ENCODE results near the gene ANO9.

Gene ANO9

GRCh38 chr11:488579-488978 lies 46.8 kb upstream of the ANO9 start:
- TF ChIP-seq CTCF (IDR thresholded peaks at IDR 0.05; ENCODE audit: control insufficient read depth, extremely low read depth, insufficient read depth), result no peak
- no peak for DNase-seq (ENCODE audit: low read depth)
- H3K4me3 ChIP-seq (ENCODE audit: low read depth, low read length), result no peak overlapping the region

GRCh38 chr11:488062-488461 lies 46.3 kb upstream of the ANO9 start:
- DNase-seq (ENCODE audit: low read depth), result no peak
- H3K4me3 ChIP-seq (ENCODE audit: low read depth, low read length), result no peak overlapping the region
- no peak for TF ChIP-seq CTCF (IDR thresholded peaks at IDR 0.05; ENCODE audit: control insufficient read depth, extremely low read depth, insufficient read depth)

GRCh38 chr11:487571-488021 lies 45.8 kb upstream of the ANO9 start:
- no peak for DNase-seq (ENCODE audit: low read depth)
- no peak for TF ChIP-seq CTCF (IDR thresholded peaks at IDR 0.05; ENCODE audit: control insufficient read depth, extremely low read depth, insufficient read depth)

GRCh38 chr11:486189-486588 lies 44.4 kb upstream of the ANO9 start:
- no peak for TF ChIP-seq CTCF (IDR thresholded peaks at IDR 0.05; ENCODE audit: control insufficient read depth, extremely low read depth, insufficient read depth)
- H3K4me3 ChIP-seq (ENCODE audit: low read depth, low read length), result no peak overlapping the region
- no peak for DNase-seq (ENCODE audit: low read depth)

More at GRCh38 chr11:487571-488021, 45.8 kb upstream of the ANO9 start:
- H3K4me3 ChIP-seq (ENCODE audit: low read depth, low read length), result no peak overlapping the region

GRCh38 chr11:484616-485015 lies 42.8 kb upstream of the ANO9 start:
- no peak for DNase-seq (ENCODE audit: low read depth)
- no peak overlapping the region for H3K4me3 ChIP-seq (ENCODE audit: low read depth, low read length)
- TF ChIP-seq CTCF (IDR thresholded peaks at IDR 0.05; ENCODE audit: control insufficient read depth, extremely low read depth, insufficient read depth), result no peak

GRCh38 chr11:479311-479710 lies 37.5 kb upstream of the ANO9 start:
- no peak for TF ChIP-seq CTCF (IDR thresholded peaks at IDR 0.05; ENCODE audit: control insufficient read depth, extremely low read depth, insufficient read depth)
- no peak for DNase-seq (ENCODE audit: low read depth)
- H3K4me3 ChIP-seq (ENCODE audit: low read depth, low read length), result no peak overlapping the region

GRCh38 chr11:477052-477715 lies 35.4 kb upstream of the ANO9 start:
- no peak for TF ChIP-seq CTCF (IDR thresholded peaks at IDR 0.05; ENCODE audit: control insufficient read depth, extremely low read depth, insufficient read depth)
- no peak overlapping the region for H3K4me3 ChIP-seq (ENCODE audit: low read depth, low read length)
- DNase-seq (ENCODE audit: low read depth), result no peak
